ENCODE results near the gene ASGR2.

GRCh38 chr17:7146115-7146514 is 31.5 kb upstream of the ASGR2 start:
- TF ChIP-seq FOXP2 (optimal IDR thresholded peaks at IDR 0.05; ENCODE audit: borderline replicate concordance, extremely low read depth, extremely low read length, insufficient read depth) (no peak), POLR2AphosphoS5 (IDR thresholded peaks at IDR 0.05; ENCODE audit: low read depth, low read length) (no peak), SIN3A (IDR thresholded peaks at IDR 0.05; ENCODE audit: borderline replicate concordance, insufficient read depth, low read length) (no peak)

Measured in PFSK-1 (cell line).